B cell (primary cell): ENCODE measurements around the gene SEMA4D. TPM values are rescaled to one million over a fixed set of nuclear protein-coding genes. Genes with fewer than 3 reads are reported as not detected.

Source experiments
- ATAC-seq: fragments of 200-7000 bp; cut with Tn5 transposase; one replicate; pipeline ENCODE4 v1.10.0; 2021; ENCODE audit warnings: low read depth, mild to moderate bottlenecking, moderate number of reproducible peaks, moderate library complexity
- CTCF ChIA-PET: fragments of 350-600 bp; sonication (Branson Sonifier 250); formaldehyde crosslinking; loops from one replicate; lab custom pipeline; 2021; ENCODE audit warnings: antibody characterized with exemption, inconsistent platforms; lab: Charles Lee
- POLR2A ChIA-PET: fragments of 350-600 bp; sonication (Branson Sonifier 250); formaldehyde crosslinking; loops from one replicate; lab custom pipeline; 2021; ENCODE audit warnings: antibody characterized with exemption; lab: Charles Lee
- DNase-seq: peaks from one replicate; pipeline ENCODE4 v3.0.0; 2013
- H2AFZ ChIP-seq: 2 replicates; pipeline ENCODE4 v1.6.1; 2012; ENCODE audit warnings: mild to moderate bottlenecking, low read depth, low read length; ENCODE audit not compliant: insufficient read depth, poor library complexity, severe bottlenecking
- H3K27ac ChIP-seq, 2 donors: 1 replicate in 1 of 2; 2 replicates in 1 of 2; pipeline ENCODE4 v1.5.1; 2012 to 2013; ENCODE audit warnings: low read length in 2 of 2, mild to moderate bottlenecking in 2 of 2, moderate library complexity in 1 of 2
- H3K27me3 ChIP-seq, 4 experiments: fragments of 200-600 bp in 1 of 4; sonication (generic) in 1 of 4; replicated peaks in 1 of 4; 1 replicate in 2 of 4; 2 replicates in 2 of 4; pipeline versions ENCODE4 v1.6.1 to v1.7.0; 2013 to 2016; ENCODE audit warnings: low read length in 3 of 4, mild to moderate bottlenecking in 2 of 4, mixed read lengths in 1 of 4, moderate library complexity in 1 of 4; ENCODE audit not compliant: insufficient read depth in 4 of 4, control insufficient read depth in 3 of 4; ENCODE audit errors: control extremely low read depth in 1 of 4
- H3K36me3 ChIP-seq, 2 experiments: replicated peaks in 1 of 2; 1 replicate in 1 of 2; 2 replicates in 1 of 2; pipeline versions ENCODE4 v1.6.1 to v1.7.1; 2013; ENCODE audit warnings: low read length in 1 of 2; ENCODE audit not compliant: insufficient read depth in 2 of 2, control insufficient read depth in 1 of 2; ENCODE audit errors: control extremely low read depth in 1 of 2, extremely low read depth in 1 of 2
- H3K4me1 ChIP-seq, 2 donors: fragments of 200-600 bp in 1 of 2; sonication (generic) in 1 of 2; 1 replicate in 1 of 2; 2 replicates in 1 of 2; pipeline versions ENCODE4 v1.5.1 to v1.6.1; 2013 to 2017; ENCODE audit warnings: low read length in 2 of 2; ENCODE audit not compliant: control insufficient read depth in 2 of 2, insufficient read depth in 2 of 2
- H3K4me2 ChIP-seq: replicated peaks from 2 replicates; pipeline ENCODE3; 2012; ENCODE audit warnings: mild to moderate bottlenecking, low read depth, low read length; ENCODE audit not compliant: poor library complexity, severe bottlenecking
- H3K4me3 ChIP-seq, 5 experiments: fragments of 200-600 bp in 1 of 5; sonication (generic) in 1 of 5; 1 replicate in 3 of 5; 2 replicates in 2 of 5; pipeline versions ENCODE4 v1.5.1 to v1.7.0; 2011 to 2016; ENCODE audit warnings: low read length in 4 of 5, mild to moderate bottlenecking in 4 of 5, low read depth in 2 of 5, control low read depth in 1 of 5, moderate library complexity in 1 of 5; ENCODE audit not compliant: insufficient read depth in 1 of 5; ENCODE audit errors: control extremely low read depth in 1 of 5, extremely low read depth in 1 of 5
- H3K79me2 ChIP-seq: fragments of 200-600 bp; sonication (generic); one replicate; pipeline ENCODE4 v1.6.0; 2016; ENCODE audit warnings: low read length; ENCODE audit not compliant: control insufficient read depth, insufficient read depth
- H3K9ac ChIP-seq: fragments of 200-600 bp; sonication (generic); 2 replicates; pipeline ENCODE4 v1.6.1; 2017; ENCODE audit warnings: mild to moderate bottlenecking, low read length, moderate library complexity
- H3K9me3 ChIP-seq, 3 donors: one replicate each; pipeline versions ENCODE4 v1.6.1 to v1.7.1; 2013; ENCODE audit warnings: low read length in 2 of 3; ENCODE audit not compliant: control insufficient read depth in 2 of 3, insufficient read depth in 1 of 3; ENCODE audit errors: control extremely low read depth in 1 of 3
- H4K20me1 ChIP-seq: 2 replicates; pipeline ENCODE4 v1.6.0; 2012; ENCODE audit warnings: mild to moderate bottlenecking, low read length; ENCODE audit not compliant: insufficient read depth, control insufficient read depth, poor library complexity, severe bottlenecking
- H3K27ac Mint-ChIP-seq: one replicate; pipeline ENCODE4 v1.8.0; 2021; ENCODE audit warnings: mixed read lengths
- H3K27me3 Mint-ChIP-seq: one replicate; pipeline ENCODE4 v1.8.0; 2021; ENCODE audit warnings: mixed read lengths
- H3K4me1 Mint-ChIP-seq: one replicate; pipeline ENCODE4 v1.8.0; 2021; ENCODE audit warnings: mixed read lengths
- H3K4me3 Mint-ChIP-seq: one replicate; pipeline ENCODE4 v1.8.0; 2021; ENCODE audit warnings: mixed read lengths
- H3K9me3 Mint-ChIP-seq: one replicate; pipeline ENCODE4 v1.8.0; 2022; ENCODE audit warnings: mixed read lengths; ENCODE audit not compliant: insufficient read depth
- EZH2 ChIP-seq: IDR thresholded peaks from 2 replicates; pipeline ENCODE4 v1.6.1; 2012; ENCODE audit warnings: borderline replicate concordance, low read depth, mild to moderate bottlenecking, moderate library complexity, low read length; ENCODE audit not compliant: insufficient read depth, poor library complexity, severe bottlenecking
- WGBS: methylation state at CpG from one replicate; pipeline ENCODE4 v1.1.5; 2013; ENCODE audit warnings: missing lambda C conversion rate; ENCODE audit not compliant: insufficient coverage; 5-methylcytosine and 5-hydroxymethylcytosine counted together
- intact Hi-C: fragments of 100-400 bp; cut with micrococcal nuclease; formaldehyde crosslinking; loops from one replicate; pipeline ENCODE4 v1.10.0; 2022
- polyA plus RNA-seq: library from polyadenylated mRNA; depleted of rRNA; stranded (reverse); fragments of >200 nt; gene quantifications from 2 replicates; pipeline ENCODE4 v1.2.3, GENCODE V29; 2012
- total RNA-seq, 2 donors: library from RNA; stranded (reverse); fragments of 120-200 nt in 1 of 2; gene quantifications; 1 replicate in 1 of 2; 2 replicates in 1 of 2; pipeline versions ENCODE4 v1.2.3 to v1.2.4, GENCODE V29; 2013 to 2022
- TF ChIP-seq, protein P1 (sequence below): fragments of 200-600 bp; IDR thresholded peaks from one replicate; pipeline ENCODE4 v1.8.0; 2022; ENCODE audit warnings: antibody characterized with exemption, mild to moderate bottlenecking

SEMA4D gene
- total and polyA plus RNA-seq, 2 donors (not counting 1 experiment from before 2014, with no cell fraction given), result 53.6 to 231 TPM

DNA sequence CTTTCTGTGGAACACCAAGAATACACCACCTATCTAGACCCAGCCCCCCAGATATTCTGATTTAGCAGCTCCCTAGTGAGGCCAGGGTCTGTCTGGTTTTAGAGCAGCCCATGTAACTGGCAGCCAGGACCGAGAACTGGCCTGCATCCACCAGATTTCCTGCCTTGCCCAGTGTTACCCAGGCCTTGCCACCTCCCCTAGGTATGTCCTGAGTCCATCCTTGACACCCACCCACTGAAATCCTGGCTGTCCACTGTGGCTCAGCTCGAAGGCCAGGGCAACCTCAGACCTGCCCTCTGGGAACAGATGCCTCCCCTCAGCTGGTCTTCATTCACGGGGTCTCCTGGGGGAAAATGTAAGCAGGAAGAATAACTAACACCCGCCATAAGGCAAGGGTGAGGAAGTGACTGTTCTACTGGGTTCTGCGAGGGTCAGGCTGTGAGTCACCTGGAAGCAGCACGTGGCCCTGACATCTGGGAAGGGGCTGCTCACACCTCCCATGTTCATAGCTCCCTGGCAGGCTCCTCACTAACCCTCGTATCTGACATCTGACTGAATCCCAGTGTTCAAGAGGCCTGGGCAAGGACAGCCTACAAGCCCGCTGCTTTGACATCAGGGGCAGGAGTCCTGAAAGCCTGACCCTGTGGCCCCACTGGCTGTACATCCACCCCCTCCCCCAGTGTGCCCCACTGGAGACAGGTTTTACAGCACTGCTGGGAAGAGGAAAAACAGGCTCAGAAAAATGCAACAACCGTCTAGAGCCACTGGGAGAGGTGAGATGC, 72.7 kb downstream of the SEMA4D start:
- DNase-seq (no peak), ATAC-seq (no peak)
- peaks cover 0 to 14% of the 10 kb centered on the region in 2 experiments for H3K36me3 ChIP-seq
- POLR2A ChIA-PET, result interaction anchor here (1.6 kb wide), 1 partner anchor 19 kb away, joined by 6 read pairs; no protein-coding TSS in a partner anchor
- H3K27ac ChIP-seq, result peak overlapping the region in 1 of 2 donors; percentile 60
- peaks cover 55 to 75% of the 10 kb centered on the region in 2 donors for H3K4me1 ChIP-seq
- 53% methylated on average over 9 of the region's 9 CpGs for WGBS
- H3K79me2 ChIP-seq, result peaks cover 93% of the 10 kb centered on the region
- peak overlapping the region; percentile 30 for H3K4me3 Mint-ChIP-seq
- H3K9me3 ChIP-seq, result no peaks in the 10 kb centered on the region
- H3K4me3 ChIP-seq, result no peak overlapping the region
- H3K27me3 ChIP-seq, result no peaks in the 10 kb centered on the region
- H3K27ac Mint-ChIP-seq, result peak overlapping the region; percentile 79
- TF ChIP-seq EZH2, result no peak
- TF ChIP-seq, protein P1, sequence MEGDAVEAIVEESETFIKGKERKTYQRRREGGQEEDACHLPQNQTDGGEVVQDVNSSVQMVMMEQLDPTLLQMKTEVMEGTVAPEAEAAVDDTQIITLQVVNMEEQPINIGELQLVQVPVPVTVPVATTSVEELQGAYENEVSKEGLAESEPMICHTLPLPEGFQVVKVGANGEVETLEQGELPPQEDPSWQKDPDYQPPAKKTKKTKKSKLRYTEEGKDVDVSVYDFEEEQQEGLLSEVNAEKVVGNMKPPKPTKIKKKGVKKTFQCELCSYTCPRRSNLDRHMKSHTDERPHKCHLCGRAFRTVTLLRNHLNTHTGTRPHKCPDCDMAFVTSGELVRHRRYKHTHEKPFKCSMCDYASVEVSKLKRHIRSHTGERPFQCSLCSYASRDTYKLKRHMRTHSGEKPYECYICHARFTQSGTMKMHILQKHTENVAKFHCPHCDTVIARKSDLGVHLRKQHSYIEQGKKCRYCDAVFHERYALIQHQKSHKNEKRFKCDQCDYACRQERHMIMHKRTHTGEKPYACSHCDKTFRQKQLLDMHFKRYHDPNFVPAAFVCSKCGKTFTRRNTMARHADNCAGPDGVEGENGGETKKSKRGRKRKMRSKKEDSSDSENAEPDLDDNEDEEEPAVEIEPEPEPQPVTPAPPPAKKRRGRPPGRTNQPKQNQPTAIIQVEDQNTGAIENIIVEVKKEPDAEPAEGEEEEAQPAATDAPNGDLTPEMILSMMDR, result no peak
- intact Hi-C loops, result no loop called here
- no peak overlapping the region for H2AFZ ChIP-seq
- no peaks in the 10 kb centered on the region for H3K9me3 Mint-ChIP-seq
- CTCF ChIA-PET, result interaction anchor here (0.6 to 4.5 kb wide), 5 partner anchors 12 to 136 kb away, joined by 3 to 39 read pairs (median 7); no protein-coding TSS in a partner anchor
- H3K4me1 Mint-ChIP-seq, result peaks cover 85% of the 10 kb centered on the region
- peaks cover 68% of the 10 kb centered on the region for H4K20me1 ChIP-seq
- H3K27me3 Mint-ChIP-seq, result no peaks in the 10 kb centered on the region
- H3K4me2 ChIP-seq, result peak overlapping the region; percentile 64
- H3K9ac ChIP-seq, result peak overlapping the region; percentile 28
